CD4-positive, alpha-beta T cell (primary cell): ENCODE data around the gene RASA3. TPM values are rescaled to one million over a fixed set of nuclear protein-coding genes. Genes with fewer than 3 reads are reported as not detected.

ENCODE experiments used
- ATAC-seq: fragments of 200-7000 bp; cut with Tn5 transposase; one replicate; pipeline ENCODE4 v1.10.0; 2022; ENCODE audit warnings: mild to moderate bottlenecking; ENCODE audit not compliant: poor library complexity
- CTCF ChIA-PET: fragments of 350-600 bp; sonication (Branson Sonifier 250); formaldehyde crosslinking; loops from one replicate; lab custom pipeline; 2021; ENCODE audit warnings: antibody characterized with exemption, inconsistent platforms; lab: Charles Lee
- POLR2A ChIA-PET: fragments of 350-600 bp; sonication (Branson Sonifier 250); formaldehyde crosslinking; loops from one replicate; lab custom pipeline; 2021; ENCODE audit warnings: antibody characterized with exemption, inconsistent platforms; lab: Charles Lee
- DNase-seq, 14 experiments: peaks; one replicate each; pipeline ENCODE4 v3.0.0-alpha.2; 2013 to 2020; ENCODE audit warnings: mixed read lengths in 2 of 14
- H3K27ac ChIP-seq, 2 donors: one replicate each; pipeline versions ENCODE4 v1.5.1 to v1.7.0; 2013; ENCODE audit warnings: low read length in 2 of 2, low read depth in 1 of 2, mild to moderate bottlenecking in 1 of 2
- H3K27me3 ChIP-seq, 2 experiments: 1 replicate in 1 of 2; 2 replicates in 1 of 2; pipeline versions ENCODE4 v1.6.1 to v1.7.0; 2013; ENCODE audit warnings: low read length in 2 of 2, control low read depth in 1 of 2, mild to moderate bottlenecking in 1 of 2, moderate library complexity in 1 of 2; ENCODE audit not compliant: insufficient read depth in 2 of 2, control insufficient read depth in 1 of 2
- H3K36me3 ChIP-seq: one replicate; pipeline ENCODE4 v1.6.1; 2013; ENCODE audit warnings: low read length, control low read depth; ENCODE audit not compliant: insufficient read depth
- H3K4me1 ChIP-seq: one replicate; pipeline ENCODE4 v1.6.1; 2013; ENCODE audit warnings: low read length, control low read depth; ENCODE audit not compliant: insufficient read depth
- H3K4me3 ChIP-seq: one replicate; pipeline ENCODE4 v1.5.1; 2013; ENCODE audit warnings: mild to moderate bottlenecking, low read length, moderate library complexity
- H3K9me3 ChIP-seq, 2 experiments: 1 replicate in 1 of 2; 2 replicates in 1 of 2; pipeline versions ENCODE4 v1.6.1 to v1.7.0; 2013; ENCODE audit warnings: low read length in 2 of 2, mild to moderate bottlenecking in 2 of 2, control low read depth in 1 of 2, moderate library complexity in 1 of 2; ENCODE audit not compliant: control insufficient read depth in 1 of 2, insufficient read depth in 1 of 2
- H3K27ac Mint-ChIP-seq: one replicate; pipeline ENCODE4 v1.8.0; 2020; ENCODE audit warnings: mixed read lengths
- H3K27me3 Mint-ChIP-seq: one replicate; pipeline ENCODE4 v1.8.0; 2021; ENCODE audit warnings: mixed read lengths
- H3K36me3 Mint-ChIP-seq: one replicate; pipeline ENCODE4 v1.8.0; 2021; ENCODE audit warnings: low read depth, mixed read lengths
- H3K4me1 Mint-ChIP-seq: one replicate; pipeline ENCODE4 v1.8.0; 2021; ENCODE audit warnings: low read depth, mixed read lengths
- H3K4me3 Mint-ChIP-seq: one replicate; pipeline ENCODE4 v1.8.0; 2020; ENCODE audit warnings: mild to moderate bottlenecking, mixed read lengths
- H3K9me3 Mint-ChIP-seq: one replicate; pipeline ENCODE4 v1.8.0; 2020; ENCODE audit warnings: mixed read lengths
- intact Hi-C, 2 experiments: fragments of 100-400 bp; cut with DNase I in 1 of 2; cut with micrococcal nuclease in 1 of 2; formaldehyde crosslinking; loops; one replicate each; pipeline versions ENCODE4 v1.15.1 to v1.9.0; 2023 to 2025; cut with DNase I, micrococcal nuclease
- total RNA-seq, 174 experiments: library from RNA in 2 of 174; stranded (reverse) in 2 of 174; gene quantifications; one replicate each; pipeline ENCODE4 v1.2.3 and lab custom pipeline; 2021 to 2026
- TF ChIP-seq, protein P1 (sequence below): fragments of 200-600 bp; IDR thresholded peaks from one replicate; pipeline ENCODE4 v1.8.0; 2022; ENCODE audit warnings: antibody characterized with exemption, mild to moderate bottlenecking

RASA3 gene
- total RNA-seq, 2 experiments from 2014 or later: 181 to 184 TPM

- TF ChIP-seq, protein P1, sequence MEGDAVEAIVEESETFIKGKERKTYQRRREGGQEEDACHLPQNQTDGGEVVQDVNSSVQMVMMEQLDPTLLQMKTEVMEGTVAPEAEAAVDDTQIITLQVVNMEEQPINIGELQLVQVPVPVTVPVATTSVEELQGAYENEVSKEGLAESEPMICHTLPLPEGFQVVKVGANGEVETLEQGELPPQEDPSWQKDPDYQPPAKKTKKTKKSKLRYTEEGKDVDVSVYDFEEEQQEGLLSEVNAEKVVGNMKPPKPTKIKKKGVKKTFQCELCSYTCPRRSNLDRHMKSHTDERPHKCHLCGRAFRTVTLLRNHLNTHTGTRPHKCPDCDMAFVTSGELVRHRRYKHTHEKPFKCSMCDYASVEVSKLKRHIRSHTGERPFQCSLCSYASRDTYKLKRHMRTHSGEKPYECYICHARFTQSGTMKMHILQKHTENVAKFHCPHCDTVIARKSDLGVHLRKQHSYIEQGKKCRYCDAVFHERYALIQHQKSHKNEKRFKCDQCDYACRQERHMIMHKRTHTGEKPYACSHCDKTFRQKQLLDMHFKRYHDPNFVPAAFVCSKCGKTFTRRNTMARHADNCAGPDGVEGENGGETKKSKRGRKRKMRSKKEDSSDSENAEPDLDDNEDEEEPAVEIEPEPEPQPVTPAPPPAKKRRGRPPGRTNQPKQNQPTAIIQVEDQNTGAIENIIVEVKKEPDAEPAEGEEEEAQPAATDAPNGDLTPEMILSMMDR: no peak
- no peak overlapping the region for H3K4me3 ChIP-seq
- intact Hi-C loops: no loop called here
- Mint-ChIP-seq H3K9me3 (no peaks in the 10 kb centered on the region), H3K36me3 (peaks cover 67% of the 10 kb centered on the region), H3K27ac (peak overlapping the region; percentile 82), H3K4me1 (peaks cover 56% of the 10 kb centered on the region), H3K27me3 (no peaks in the 10 kb centered on the region), H3K4me3 (no peak overlapping the region)
- DNase-seq (peak in 2 of 14 experiments; percentile 4 to 31), ATAC-seq (no peak)
- CTCF ChIA-PET: no interaction called here
- POLR2A ChIA-PET: no interaction called here
- peaks cover 62% of the 10 kb centered on the region for H3K36me3 ChIP-seq
- no peaks in the 10 kb centered on the region for H3K27me3 ChIP-seq
- H3K9me3 ChIP-seq: no peaks in the 10 kb centered on the region
- peaks cover 62% of the 10 kb centered on the region for H3K4me1 ChIP-seq
- H3K27ac ChIP-seq: no peak overlapping the region
These were observed 51.5 kb downstream of the RASA3 start for GRCh38 chr13:114080739-114081561.

DNA sequence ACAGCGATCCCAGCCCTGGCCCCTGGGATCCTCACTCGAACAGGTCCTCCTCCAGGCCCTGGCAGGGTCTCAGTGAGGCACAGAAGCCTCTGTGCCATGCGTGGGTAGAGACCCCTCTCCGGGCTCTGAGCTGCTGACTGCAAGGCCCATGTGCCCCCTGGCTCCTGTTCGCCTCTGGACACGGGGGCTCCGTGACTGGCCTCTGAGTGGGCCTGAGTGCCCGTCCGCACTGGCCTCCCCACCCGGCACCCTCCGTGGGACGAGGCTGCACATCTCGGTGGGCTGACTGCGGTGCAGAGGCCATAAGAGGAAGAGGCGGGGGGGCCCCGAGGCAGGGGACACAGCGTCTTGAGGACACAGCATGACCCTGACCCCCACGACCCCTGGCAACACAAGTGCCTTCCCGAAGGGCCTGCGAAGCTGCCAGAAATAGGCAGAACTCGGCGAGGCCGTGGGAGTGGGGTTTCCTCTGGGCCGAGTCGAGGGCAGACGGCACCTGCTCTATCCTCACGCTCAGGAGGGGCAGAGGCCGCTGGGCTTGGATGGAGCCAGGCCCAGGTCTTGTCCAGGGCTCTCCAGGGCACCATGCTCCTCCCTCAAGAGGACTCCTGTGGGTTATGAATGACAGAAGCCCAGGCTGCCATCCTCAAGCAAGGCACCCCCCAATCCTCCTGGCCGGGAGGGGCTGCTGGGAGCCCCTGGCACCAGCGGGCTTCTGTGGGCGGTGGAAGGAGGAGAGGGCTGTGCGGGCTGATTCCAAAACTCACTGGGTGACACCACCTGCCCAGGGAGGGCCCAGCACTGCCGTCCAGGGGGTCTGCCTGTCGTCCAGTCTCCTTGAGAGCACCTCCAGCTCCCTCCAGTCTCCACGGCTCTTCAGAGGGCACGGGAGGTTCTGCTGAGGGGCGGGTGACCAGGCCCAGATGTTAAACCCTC lies 52.6 kb downstream of the RASA3 start:
- ATAC-seq: no peak

More for the DNA sequence above, 52.6 kb downstream of the RASA3 start:
- Histone ChIP-seq H3K27me3 (no peaks in the 10 kb centered on the region), H3K9me3 (no peaks in the 10 kb centered on the region), H3K4me1 (peaks cover 62% of the 10 kb centered on the region), H3K4me3 (no peak overlapping the region), H3K36me3 (peaks cover 68% of the 10 kb centered on the region), H3K27ac (peak overlapping the region in 1 of 2 donors; percentile 40)
- Mint-ChIP-seq H3K4me1 (peaks cover 56% of the 10 kb centered on the region), H3K4me3 (no peak overlapping the region), H3K9me3 (no peaks in the 10 kb centered on the region), H3K36me3 (peaks cover 72% of the 10 kb centered on the region), H3K27ac (peak overlapping the region; percentile 87), H3K27me3 (no peaks in the 10 kb centered on the region)
- ChIA-PET POLR2A (no interaction called here), CTCF (no interaction called here)
- intact Hi-C loops: no loop called here
- peak in 2 of 14 experiments; percentile 4 to 33 for DNase-seq
- TF ChIP-seq, protein P1: no peak
